HT1080 (cell line): ENCODE results near the gene FOXP1. TPM values are rescaled to one million over a fixed set of nuclear protein-coding genes. Genes with fewer than 3 reads are reported as not detected.

ENCODE experiments used
- DNase-seq: peaks from one replicate; pipeline ENCODE4 v3.0.0-alpha.2; 2015; ENCODE audit warnings: low read depth
- total RNA-seq: library from RNA; depleted of rRNA; stranded (reverse); fragments of >200 nt; shearing (Covaris generic); gene quantifications from 2 replicates; pipeline ENCODE4 v1.2.3, GENCODE V29; 2014

Gene FOXP1
- total RNA-seq, 1 experiment from 2014 or later: 65.9 TPM

GRCh38 chr3:71189480-71189879 lies 394.0 kb downstream of the FOXP1 start:
- DNase-seq: peak; percentile 47

GRCh38 chr3:71187715-71188114 lies 395.8 kb downstream of the FOXP1 start:
- DNase-seq: no peak

GRCh38 chr3:71186801-71187200 lies 396.7 kb downstream of the FOXP1 start:
- DNase-seq: no peak

- DNase-seq: peak; percentile 69
Observed at GRCh38 chr3:71185733-71186455, 397.6 kb downstream of the FOXP1 start.

GRCh38 chr3:71184252-71184651 lies 399.3 kb downstream of the FOXP1 start:
- DNase-seq: no peak

GRCh38 chr3:71183549-71183948 lies 400.0 kb downstream of the FOXP1 start:
- DNase-seq: no peak

GRCh38 chr3:71180524-71180923 lies 403.0 kb downstream of the FOXP1 start:
- no peak for DNase-seq

- DNase-seq: no peak
Observed at GRCh38 chr3:71177375-71177774, 406.2 kb downstream of the FOXP1 start.

GRCh38 chr3:71176366-71176765 lies 407.2 kb downstream of the FOXP1 start:
- DNase-seq: no peak

- no peak for DNase-seq
Observed at GRCh38 chr3:71175691-71176365, 407.7 kb downstream of the FOXP1 start.

GRCh38 chr3:71172951-71173350 lies 410.6 kb downstream of the FOXP1 start:
- DNase-seq: no peak

GRCh38 chr3:71172189-71172588 lies 411.3 kb downstream of the FOXP1 start:
- no peak for DNase-seq

- DNase-seq: no peak
Observed at GRCh38 chr3:71171247-71171646, 412.3 kb downstream of the FOXP1 start.

GRCh38 chr3:71168880-71169411 lies 414.6 kb downstream of the FOXP1 start:
- DNase-seq: no peak

- no peak for DNase-seq
Observed at GRCh38 chr3:71168121-71168721, 415.3 kb downstream of the FOXP1 start.

GRCh38 chr3:71166339-71167240 lies 416.9 kb downstream of the FOXP1 start:
- DNase-seq: no peak

- DNase-seq: no peak
Observed at GRCh38 chr3:71164881-71165280, 418.6 kb downstream of the FOXP1 start.

- DNase-seq: no peak
Observed at GRCh38 chr3:71163198-71163918, 420.2 kb downstream of the FOXP1 start.

GRCh38 chr3:71162221-71162620 lies 421.3 kb downstream of the FOXP1 start:
- no peak for DNase-seq

GRCh38 chr3:71160785-71161546 lies 422.6 kb downstream of the FOXP1 start:
- DNase-seq: peak; percentile 86
